Measurements from ENCODE around the gene ATAD2B. TPM values are rescaled to one million over a fixed set of nuclear protein-coding genes. Genes with fewer than 3 reads are reported as not detected.
"Not testable (repeated sequence)": the region's sequence is repeated elsewhere in the genome, so short reads cannot be mapped to it uniquely, and the experiment has no call there.

ATAD2B gene
- total RNA-seq (2014; rRNA removed; shearing (Covaris generic); ENCODE audit: low replicate concordance) = 17.1 and 34.5 TPM in 2 replicates

GRCh38 chr2:23926750-23927571 lies at the start of gene ATAD2B:
Gene ATAD2B (minus strand): TSS chr2:23927123. CDS start chr2:23926770, 353 bp downstream.
- peak; percentile 98 for DNase-seq
- Histone ChIP-seq H3K4me2 (ENCODE audit: low read depth, low read length, poor library complexity, severe bottlenecking) (peak within 1 kb of the TSS; percentile 98), H4K20me1 (ENCODE audit: insufficient read depth, low read depth, low read length) (peaks cover 13% of the 10 kb centered on the region; the same call in 1 of the 2 replicates), H2AFZ (ENCODE audit: low read length) (peak within 1 kb of the TSS; percentile 78; the same call in 1 of the 2 replicates), H3K9me3 (ENCODE audit: low read length) (no peaks in the 10 kb centered on the region), H3K9me2 (replicated peaks; ENCODE audit: insufficient read depth, low read length) (no peaks in the 10 kb centered on the region), H3K9ac (ENCODE audit: low read length) (peak within 1 kb of the TSS; percentile 96), H3K36me3 (ENCODE audit: insufficient read depth, low read length) (no peaks in the 10 kb centered on the region), H3K79me2 (ENCODE audit: low read length) (peaks cover 55% of the 10 kb centered on the region), H3K27ac (ENCODE audit: low read length) (peak within 1 kb of the TSS; percentile 85), H3K4me1 (ENCODE audit: low read length) (peaks cover 48% of the 10 kb centered on the region), H3K27me3 (ENCODE audit: low read length) (no peaks in the 10 kb centered on the region), H3K4me3 (ENCODE audit: low read length) (peak within 1 kb of the TSS; percentile 94)

DNA sequence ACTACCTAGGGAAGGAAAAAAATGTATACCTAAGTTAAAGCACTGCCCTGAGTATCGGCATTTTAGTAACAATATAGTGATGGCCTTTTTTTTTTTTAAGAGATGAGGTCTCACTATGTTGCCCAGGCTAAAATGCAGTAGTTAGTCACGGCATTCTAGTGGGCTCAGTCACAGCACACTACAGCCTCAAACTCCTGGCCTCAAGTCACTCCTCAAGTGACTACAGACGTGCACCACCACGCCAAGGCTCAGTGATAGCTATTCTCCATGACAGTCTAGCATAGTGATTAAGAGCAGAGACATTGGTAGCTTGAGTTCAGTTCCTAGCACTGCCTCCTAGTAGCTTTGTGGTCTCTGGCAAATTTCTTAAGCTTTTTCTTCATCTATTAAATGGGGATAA lies 40.9 kb upstream of the ATAD2B start:
- Histone ChIP-seq H3K9me2 (replicated peaks; ENCODE audit: insufficient read depth, low read length) (no peaks in the 10 kb centered on the region), H3K79me2 (ENCODE audit: low read length) (peaks cover 44% of the 10 kb centered on the region), H3K9ac (ENCODE audit: low read length) (no peak overlapping the region), H4K20me1 (ENCODE audit: insufficient read depth, low read depth, low read length) (no peaks in the 10 kb centered on the region), H3K4me3 (ENCODE audit: low read length) (no peak overlapping the region), H2AFZ (ENCODE audit: low read length) (no peak overlapping the region), H3K36me3 (ENCODE audit: insufficient read depth, low read length) (no peaks in the 10 kb centered on the region), H3K27ac (ENCODE audit: low read length) (no peak overlapping the region), H3K9me3 (ENCODE audit: low read length) (no peaks in the 10 kb centered on the region), H3K4me2 (ENCODE audit: low read depth, low read length, poor library complexity, severe bottlenecking) (no peak overlapping the region), H3K27me3 (ENCODE audit: low read length) (no peaks in the 10 kb centered on the region), H3K4me1 (ENCODE audit: low read length) (no peaks in the 10 kb centered on the region)
- no peak for DNase-seq

- no peak overlapping the region for H3K9ac ChIP-seq (ENCODE audit: low read length)
- no peak overlapping the region for H3K27ac ChIP-seq (ENCODE audit: low read length)
- H2AFZ ChIP-seq (ENCODE audit: low read length) = no peak overlapping the region
- H3K9me3 ChIP-seq (ENCODE audit: low read length) = no peaks in the 10 kb centered on the region
- H3K4me2 ChIP-seq (ENCODE audit: low read depth, low read length, poor library complexity, severe bottlenecking) = no peak overlapping the region
- no peaks in the 10 kb centered on the region for H4K20me1 ChIP-seq (ENCODE audit: insufficient read depth, low read depth, low read length)
- no peak for DNase-seq
- H3K27me3 ChIP-seq (ENCODE audit: low read length) = no peaks in the 10 kb centered on the region
- no peaks in the 10 kb centered on the region for H3K9me2 ChIP-seq (replicated peaks; ENCODE audit: insufficient read depth, low read length)
- no peaks in the 10 kb centered on the region for H3K36me3 ChIP-seq (ENCODE audit: insufficient read depth, low read length)
- H3K79me2 ChIP-seq (ENCODE audit: low read length) = peaks cover 80% of the 10 kb centered on the region
- H3K4me1 ChIP-seq (ENCODE audit: low read length) = no peaks in the 10 kb centered on the region
- no peak overlapping the region for H3K4me3 ChIP-seq (ENCODE audit: low read length)
These were observed 27.5 kb upstream of the ATAD2B start for GRCh38 chr2:23954325-23955014.

GRCh38 chr2:23953625-23954024 lies 26.7 kb upstream of the ATAD2B start:
- Histone ChIP-seq H3K9me3 (ENCODE audit: low read length) (no peaks in the 10 kb centered on the region), H3K27me3 (ENCODE audit: low read length) (no peaks in the 10 kb centered on the region), H2AFZ (ENCODE audit: low read length) (no peak overlapping the region), H3K4me3 (ENCODE audit: low read length) (no peak overlapping the region), H4K20me1 (ENCODE audit: insufficient read depth, low read depth, low read length) (no peaks in the 10 kb centered on the region), H3K36me3 (ENCODE audit: insufficient read depth, low read length) (no peaks in the 10 kb centered on the region), H3K9me2 (replicated peaks; ENCODE audit: insufficient read depth, low read length) (no peaks in the 10 kb centered on the region), H3K79me2 (ENCODE audit: low read length) (peaks cover 83% of the 10 kb centered on the region), H3K9ac (ENCODE audit: low read length) (no peak overlapping the region), H3K4me1 (ENCODE audit: low read length) (no peaks in the 10 kb centered on the region), H3K27ac (ENCODE audit: low read length) (no peak overlapping the region), H3K4me2 (ENCODE audit: low read depth, low read length, poor library complexity, severe bottlenecking) (no peak overlapping the region)
- DNase-seq = no peak

DNA sequence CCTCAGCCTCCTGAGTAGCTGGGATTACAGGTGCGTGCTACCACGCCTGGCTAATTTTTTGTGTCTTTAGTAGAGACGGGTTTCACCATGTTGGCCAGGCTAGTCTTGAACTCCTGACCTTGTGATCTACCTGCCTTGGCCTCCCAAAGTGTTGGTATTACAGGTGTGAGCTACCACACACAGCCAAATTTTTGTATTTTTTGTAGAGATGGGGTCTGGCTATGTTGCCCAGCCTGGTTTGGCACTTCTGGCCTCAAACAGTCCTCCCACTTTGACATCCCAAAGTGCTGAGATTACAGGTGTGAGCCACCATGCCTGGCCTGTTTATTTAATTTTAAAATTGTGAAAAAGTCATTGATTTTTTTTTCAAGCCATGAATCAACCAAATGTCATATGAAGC lies 25.6 kb upstream of the ATAD2B start:
- DNase-seq; H3K9me2 ChIP-seq (replicated peaks; ENCODE audit: insufficient read depth, low read length); H4K20me1 ChIP-seq (ENCODE audit: insufficient read depth, low read depth, low read length); H3K4me2 ChIP-seq (ENCODE audit: low read depth, low read length, poor library complexity, severe bottlenecking); H3K4me1 ChIP-seq (ENCODE audit: low read length); H3K27me3 ChIP-seq (ENCODE audit: low read length); H3K4me3 ChIP-seq (ENCODE audit: low read length); H3K9me3 ChIP-seq (ENCODE audit: low read length); H3K9ac ChIP-seq (ENCODE audit: low read length); H3K36me3 ChIP-seq (ENCODE audit: insufficient read depth, low read length); H3K27ac ChIP-seq (ENCODE audit: low read length); H2AFZ ChIP-seq (ENCODE audit: low read length): not testable (repeated sequence)
- H3K79me2 ChIP-seq (ENCODE audit: low read length) = peaks cover 88% of the 10 kb centered on the region

GRCh38 chr2:23947350-23947749 lies 20.4 kb upstream of the ATAD2B start:
- peaks cover 88% of the 10 kb centered on the region for H3K79me2 ChIP-seq (ENCODE audit: low read length)
- peak; percentile 57 for DNase-seq

GRCh38 chr2:23944976-23945375 lies 18.1 kb upstream of the ATAD2B start:
- Histone ChIP-seq H3K4me1 (ENCODE audit: low read length) (peaks cover 30% of the 10 kb centered on the region), H3K9ac (ENCODE audit: low read length) (no peak overlapping the region), H4K20me1 (ENCODE audit: insufficient read depth, low read depth, low read length) (no peaks in the 10 kb centered on the region), H3K27ac (ENCODE audit: low read length) (no peak overlapping the region), H2AFZ (ENCODE audit: low read length) (no peak overlapping the region), H3K9me3 (ENCODE audit: low read length) (no peaks in the 10 kb centered on the region), H3K27me3 (ENCODE audit: low read length) (no peaks in the 10 kb centered on the region), H3K79me2 (ENCODE audit: low read length) (peaks cover 88% of the 10 kb centered on the region), H3K4me3 (ENCODE audit: low read length) (no peak overlapping the region), H3K36me3 (ENCODE audit: insufficient read depth, low read length) (no peaks in the 10 kb centered on the region; the same call in 1 of the 2 replicates), H3K4me2 (ENCODE audit: low read depth, low read length, poor library complexity, severe bottlenecking) (no peak overlapping the region), H3K9me2 (replicated peaks; ENCODE audit: insufficient read depth, low read length) (no peaks in the 10 kb centered on the region)
- DNase-seq = no peak

More at GRCh38 chr2:23947350-23947749, 20.4 kb upstream of the ATAD2B start:
- Histone ChIP-seq H3K4me2 (ENCODE audit: low read depth, low read length, poor library complexity, severe bottlenecking) (peak overlapping the region; percentile 49), H3K9me2 (replicated peaks; ENCODE audit: insufficient read depth, low read length) (no peaks in the 10 kb centered on the region), H3K4me1 (ENCODE audit: low read length) (peaks cover 19% of the 10 kb centered on the region), H3K27me3 (ENCODE audit: low read length) (no peaks in the 10 kb centered on the region), H2AFZ (ENCODE audit: low read length) (no peak overlapping the region), H3K4me3 (ENCODE audit: low read length) (peak overlapping the region; percentile 25; the same call in 1 of the 2 replicates), H4K20me1 (ENCODE audit: insufficient read depth, low read depth, low read length) (no peaks in the 10 kb centered on the region), H3K9ac (ENCODE audit: low read length) (peak overlapping the region; percentile 24; the same call in 1 of the 2 replicates), H3K36me3 (ENCODE audit: insufficient read depth, low read length) (no peaks in the 10 kb centered on the region; the same call in 1 of the 2 replicates), H3K27ac (ENCODE audit: low read length) (peak overlapping the region; percentile 56; the same call in 1 of the 2 replicates), H3K9me3 (ENCODE audit: low read length) (no peaks in the 10 kb centered on the region)

DNA sequence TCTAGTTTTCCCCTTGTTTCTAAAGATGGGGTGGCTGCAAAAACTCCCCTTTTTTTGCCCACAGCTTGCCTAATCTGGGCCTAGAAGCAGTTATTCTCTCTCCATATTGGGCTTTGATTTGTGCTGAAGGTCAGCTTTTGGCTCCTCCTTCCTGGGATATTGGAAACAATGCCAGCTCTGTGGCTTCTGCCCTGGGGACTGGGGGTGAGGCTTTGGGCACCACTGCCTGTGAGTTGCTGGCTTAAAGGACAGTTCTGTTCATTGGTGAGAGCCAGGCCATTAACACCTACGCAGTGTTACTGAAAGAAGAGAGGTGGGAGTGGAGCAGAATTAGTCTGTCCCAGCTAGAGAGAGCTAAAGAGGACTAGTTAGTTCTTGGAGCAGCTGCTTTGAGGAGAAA lies 17.6 kb upstream of the ATAD2B start:
- Histone ChIP-seq H2AFZ (ENCODE audit: low read length) (no peak overlapping the region), H3K9me3 (ENCODE audit: low read length) (no peaks in the 10 kb centered on the region), H3K4me1 (ENCODE audit: low read length) (peaks cover 32% of the 10 kb centered on the region), H3K36me3 (ENCODE audit: insufficient read depth, low read length) (no peaks in the 10 kb centered on the region; the same call in 1 of the 2 replicates), H4K20me1 (ENCODE audit: insufficient read depth, low read depth, low read length) (no peaks in the 10 kb centered on the region), H3K79me2 (ENCODE audit: low read length) (peaks cover 85% of the 10 kb centered on the region), H3K4me3 (ENCODE audit: low read length) (no peak overlapping the region), H3K27me3 (ENCODE audit: low read length) (no peaks in the 10 kb centered on the region), H3K9ac (ENCODE audit: low read length) (no peak overlapping the region), H3K27ac (ENCODE audit: low read length) (no peak overlapping the region), H3K4me2 (ENCODE audit: low read depth, low read length, poor library complexity, severe bottlenecking) (no peak overlapping the region), H3K9me2 (replicated peaks; ENCODE audit: insufficient read depth, low read length) (no peaks in the 10 kb centered on the region)
- DNase-seq = no peak

All from Karpas-422 (cell line).